DMS114 treated with DMSO at 0.1 percent for 48 hours (cell line): Measurements from ENCODE around the gene GCK.
"Not testable (repeated sequence)": the region's sequence is repeated elsewhere in the genome, so short reads cannot be mapped to it uniquely, and the experiment has no call there.

Source experiments
- DNase-seq: peaks from one replicate; lab custom pipeline; 2025; ENCODE audit not compliant: unreplicated experiment; lab: John Stamatoyannopoulos, UW

GCK gene

DNA sequence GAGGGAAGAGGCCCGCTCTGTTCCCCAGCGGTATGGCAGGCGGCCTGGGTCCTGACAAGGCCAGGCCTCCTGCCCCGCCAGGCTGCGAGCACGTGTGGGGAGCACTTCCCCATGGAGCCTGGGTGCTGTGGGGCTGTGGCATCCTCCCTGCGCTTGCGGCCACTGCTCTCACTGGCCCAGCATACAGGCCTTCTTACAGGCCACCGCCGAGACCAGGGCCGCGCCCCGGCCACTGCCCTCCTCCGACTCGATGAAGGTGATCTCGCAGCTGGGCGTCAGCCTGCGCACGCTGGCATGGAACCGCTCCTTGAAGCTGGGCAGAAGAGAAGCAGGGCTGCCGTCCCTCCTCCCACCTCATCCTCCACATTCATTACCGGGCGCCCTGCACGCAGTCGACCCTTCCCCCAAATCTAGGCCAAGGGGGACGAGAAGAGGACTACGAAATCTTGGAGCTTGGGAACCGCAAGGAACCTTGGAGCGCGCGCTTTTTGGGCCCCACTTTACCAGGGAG lies 44.2 kb downstream of the GCK start:
- DNase-seq, result no peak

DNA sequence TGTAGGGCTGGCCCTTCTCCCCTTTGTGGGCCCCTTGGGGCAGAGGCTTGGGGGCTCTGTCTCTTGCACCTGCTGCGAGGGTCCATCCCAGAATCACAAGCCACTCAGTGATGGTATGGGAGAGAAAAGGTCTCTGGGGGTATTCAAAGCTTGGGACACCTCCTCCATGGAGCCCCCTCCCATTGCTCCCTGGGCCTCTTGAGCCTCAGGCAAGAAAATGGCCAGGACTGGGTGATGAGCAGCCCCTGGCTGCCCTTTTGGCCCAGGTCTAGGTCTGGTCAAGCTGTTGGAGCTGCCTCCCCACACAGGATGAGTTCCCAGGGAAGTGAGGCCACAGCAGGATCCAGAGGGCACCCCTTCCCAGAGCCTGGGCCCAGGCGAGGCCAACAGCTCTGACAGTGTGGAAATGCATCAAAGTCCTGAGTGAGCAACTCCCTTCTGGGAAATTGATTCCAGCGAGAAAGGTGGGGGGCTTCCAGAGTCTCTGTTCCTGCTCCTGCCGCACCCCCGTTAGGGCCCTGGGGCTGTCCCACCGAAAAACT lies 44.7 kb downstream of the GCK start:
- DNase-seq, result no peak

DNA sequence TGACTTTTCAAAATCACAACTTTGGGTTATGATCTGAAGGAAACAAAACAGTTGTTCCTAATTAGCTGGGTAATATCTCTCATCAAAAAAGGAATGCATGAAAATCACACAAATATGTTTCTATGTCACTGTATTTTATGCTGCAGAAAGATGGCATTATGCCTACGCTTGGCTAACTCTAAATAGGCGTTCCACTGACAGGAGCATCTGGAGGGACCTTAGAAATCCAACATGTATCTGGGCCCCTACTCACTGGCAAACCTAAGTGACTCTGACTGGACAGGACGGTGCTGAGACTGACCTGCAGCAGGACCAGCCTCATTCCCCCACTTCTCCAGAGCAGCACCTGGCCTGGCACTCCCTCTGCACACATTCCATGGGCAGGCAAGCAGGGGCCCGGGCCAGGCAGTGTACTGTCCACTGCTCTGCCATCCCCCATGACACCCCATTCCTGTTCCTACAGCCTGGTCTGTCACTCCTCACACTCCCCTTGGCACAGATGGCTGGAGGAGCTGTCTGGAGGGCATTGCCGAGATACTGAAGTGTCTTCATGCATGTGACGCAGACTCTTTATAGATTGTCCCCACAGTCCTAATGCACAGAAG lies 45.5 kb downstream of the GCK start:
- no peak for DNase-seq

DNA sequence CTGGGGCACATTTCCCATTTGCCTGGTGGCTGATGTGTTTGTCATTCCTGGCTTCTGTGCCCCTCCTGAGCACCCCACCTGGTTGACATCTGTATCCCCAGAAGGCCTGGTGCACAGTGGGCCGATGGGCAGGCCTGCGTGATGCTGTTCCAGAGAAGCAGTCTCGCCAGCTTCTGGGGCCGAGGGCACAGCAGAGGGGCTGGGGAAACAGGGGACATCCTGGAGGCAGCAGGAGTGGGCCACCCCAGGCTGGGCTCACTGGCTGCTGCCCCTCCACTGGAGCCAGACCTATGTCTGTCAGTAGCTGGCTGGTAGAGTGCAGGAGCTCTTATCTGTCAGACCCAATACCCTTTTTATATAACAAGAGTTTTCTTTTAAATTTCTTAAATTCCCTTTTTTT lies 47.2 kb downstream of the GCK start:
- no peak for DNase-seq

DNA sequence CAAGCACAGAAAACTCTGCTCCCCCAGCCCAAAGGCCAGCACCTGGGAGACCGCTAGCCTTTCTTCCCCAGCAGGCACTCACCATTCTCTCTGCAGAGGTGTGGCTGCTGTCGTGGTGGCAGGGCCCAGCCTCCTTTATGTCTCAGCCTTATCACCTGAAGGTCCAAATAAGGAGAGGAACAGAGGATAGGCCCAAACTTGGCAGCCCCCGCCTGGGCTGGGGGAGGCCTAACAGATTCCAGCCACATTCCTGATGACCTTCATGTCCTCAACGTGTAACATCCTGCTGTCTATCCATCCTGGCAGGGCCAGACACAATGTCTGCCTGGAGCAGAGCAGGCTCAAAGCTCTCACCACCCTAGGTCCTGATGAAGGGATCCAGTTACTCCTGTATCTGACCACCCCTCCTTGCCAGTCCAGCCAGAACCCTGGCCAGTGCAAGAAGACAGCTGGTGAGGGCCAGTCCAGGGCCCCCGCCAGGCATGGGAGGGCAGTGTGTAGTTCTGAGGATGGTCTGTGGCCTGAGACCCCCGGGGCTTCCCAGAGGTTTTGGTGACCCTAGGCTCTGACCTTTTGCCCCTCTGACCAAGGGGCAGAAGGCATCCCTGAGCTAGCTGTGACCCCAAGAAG lies 47.9 kb downstream of the GCK start, which contains the start of gene MYL7:
Gene MYL7, minus strand, starts transcription at position 112 of the 630 bp plus-strand sequence. Its CDS starts 27 bp downstream, at position 85.
- DNase-seq, result no peak

DNA sequence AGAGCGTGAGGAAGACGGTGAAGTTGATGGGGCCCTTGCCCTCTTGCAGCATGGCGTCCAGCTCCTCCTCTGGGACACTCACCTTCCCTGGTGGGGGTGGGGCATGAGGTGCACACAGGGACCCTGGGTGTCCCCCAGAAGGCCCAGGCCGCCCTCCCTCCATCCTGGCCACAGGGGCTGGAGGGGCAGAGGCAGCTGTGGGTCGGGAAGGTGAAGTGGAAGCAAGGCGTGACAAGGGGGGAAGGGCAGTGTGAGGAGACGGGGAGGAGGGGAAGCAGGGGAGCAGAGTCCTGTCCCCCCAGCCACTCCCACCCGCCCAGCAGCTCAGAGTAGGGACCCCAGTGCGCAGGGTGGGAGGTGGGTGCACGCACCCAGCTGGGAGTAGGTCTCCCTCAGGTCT lies 48.9 kb downstream of the GCK start:
- no peak for DNase-seq

DNA sequence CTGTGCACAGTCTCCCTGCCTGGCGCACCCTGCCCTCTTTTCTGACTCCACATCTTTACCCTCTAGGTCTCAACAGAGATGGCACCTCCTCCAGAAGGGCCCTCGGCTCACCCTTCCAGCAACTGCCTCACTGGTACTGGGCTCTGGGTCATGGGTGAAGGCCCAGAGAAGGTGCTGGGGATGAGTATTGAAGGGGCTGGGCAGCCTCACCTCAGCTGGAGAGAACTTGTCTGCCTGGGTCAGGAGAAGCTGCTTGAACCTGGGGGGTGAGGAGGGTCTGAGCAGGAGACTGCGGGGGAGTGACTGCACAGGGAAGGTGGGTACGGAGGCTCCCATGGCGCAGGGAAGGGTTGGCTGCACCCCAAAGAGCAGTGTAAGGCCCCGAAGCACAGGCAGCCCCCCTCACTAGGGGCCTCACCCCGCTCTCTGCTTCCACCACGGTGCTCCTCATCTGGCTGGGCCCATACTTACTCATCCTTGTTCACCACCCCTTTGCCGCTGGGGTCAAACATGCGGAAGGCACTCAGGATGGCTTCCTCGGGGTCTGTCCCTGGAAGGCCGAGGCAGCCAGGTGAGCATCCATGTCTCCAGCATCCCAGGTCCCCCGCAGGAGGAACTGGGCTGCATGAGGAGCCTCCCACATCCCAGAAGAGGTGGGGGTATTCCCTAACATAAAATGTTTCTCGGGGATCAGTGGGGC lies 49.8 kb downstream of the GCK start:
- no peak for DNase-seq

DNA sequence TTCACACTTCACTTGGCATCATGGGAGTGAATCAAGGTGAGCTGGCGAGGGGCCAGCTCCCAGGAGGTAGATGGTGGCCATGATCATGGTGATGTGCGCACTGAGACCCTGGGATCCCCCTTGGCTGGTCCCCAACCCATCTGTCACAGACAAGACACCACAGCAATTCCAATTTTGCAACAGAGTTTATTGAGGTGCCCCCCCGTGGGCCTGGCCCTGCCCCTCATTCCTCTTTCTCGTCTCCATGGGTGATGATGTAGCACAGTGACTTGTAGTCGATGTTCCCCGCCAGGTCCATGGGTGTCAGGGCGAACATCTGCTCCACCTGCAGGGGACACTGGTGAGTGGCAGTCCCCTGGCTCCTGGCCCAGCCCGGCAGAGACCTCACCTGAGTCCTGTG lies 50.5 kb downstream of the GCK start:
- no peak for DNase-seq

DNA sequence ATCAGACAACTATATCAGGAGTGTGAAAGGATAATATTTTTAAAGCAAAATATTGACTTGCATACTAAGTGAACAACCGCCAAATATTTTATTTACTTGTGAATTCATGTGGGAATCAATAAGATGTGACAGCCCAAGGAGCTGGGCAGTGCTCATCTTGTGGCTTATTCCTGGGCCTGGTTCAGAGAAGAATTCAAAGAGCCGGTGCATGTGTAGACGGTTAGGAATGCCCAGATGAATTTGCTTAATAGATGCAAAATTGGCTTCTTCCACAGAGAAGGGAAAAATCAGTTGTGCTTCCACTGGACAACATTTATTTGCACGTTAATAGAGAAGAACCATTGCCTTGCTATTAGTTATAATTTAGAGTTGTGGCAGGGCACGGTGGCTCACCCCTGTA lies 52.5 kb downstream of the GCK start:
- no peak for DNase-seq

DNA sequence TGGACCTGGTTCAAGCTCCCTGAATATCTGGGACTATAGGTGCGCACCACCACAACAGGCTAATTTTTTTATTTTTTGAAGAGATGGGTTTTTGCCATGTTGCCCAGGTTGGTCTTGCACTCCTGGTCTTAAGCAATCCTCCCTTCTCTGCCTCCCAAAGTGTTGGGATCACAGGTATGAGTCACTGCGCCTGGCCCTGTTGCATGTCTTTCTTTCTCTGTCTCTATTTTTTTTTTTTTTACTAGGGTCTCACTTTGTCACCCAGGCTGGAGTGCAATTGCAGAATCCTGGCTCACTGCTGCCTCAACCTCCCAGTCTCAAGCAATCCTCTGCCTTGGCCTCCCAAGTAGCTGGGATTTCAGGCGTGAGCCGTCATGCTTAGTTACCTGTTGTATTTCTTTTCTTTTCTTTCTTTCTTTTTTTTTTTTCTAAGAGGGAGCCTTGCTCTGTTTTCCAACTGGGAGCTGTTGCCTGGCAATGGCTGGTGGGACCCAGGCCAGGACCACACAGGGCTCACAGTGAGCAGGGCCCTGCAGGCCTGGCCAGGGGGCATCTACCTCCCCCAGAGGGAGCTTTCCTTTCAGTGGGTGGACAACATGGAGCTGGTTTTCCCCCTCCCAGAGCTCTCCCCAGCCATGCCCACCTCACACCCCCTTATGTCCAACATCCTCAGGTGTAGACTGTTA lies 54.2 kb downstream of the GCK start:
- no peak for DNase-seq

DNA sequence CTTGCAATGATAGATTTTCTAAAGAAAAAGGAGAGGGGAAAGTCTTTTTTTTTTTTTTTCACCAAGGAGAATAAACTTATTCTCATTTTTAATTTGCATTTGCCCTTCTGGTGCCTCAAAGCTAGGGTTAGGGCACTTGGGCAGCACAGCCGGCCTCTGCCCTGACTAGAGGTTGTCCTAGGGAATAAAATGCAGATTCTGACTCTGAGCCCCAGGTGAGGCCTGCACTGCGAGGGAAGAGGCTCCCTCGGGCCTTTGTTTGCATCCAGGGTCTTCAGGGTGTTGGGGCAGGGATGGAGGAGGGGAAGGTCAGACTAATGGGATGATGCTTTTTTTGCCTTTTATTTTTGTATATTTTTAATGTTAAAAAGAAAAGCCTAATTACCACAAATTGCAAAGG lies 55.9 kb downstream of the GCK start:
- no peak for DNase-seq

DNA sequence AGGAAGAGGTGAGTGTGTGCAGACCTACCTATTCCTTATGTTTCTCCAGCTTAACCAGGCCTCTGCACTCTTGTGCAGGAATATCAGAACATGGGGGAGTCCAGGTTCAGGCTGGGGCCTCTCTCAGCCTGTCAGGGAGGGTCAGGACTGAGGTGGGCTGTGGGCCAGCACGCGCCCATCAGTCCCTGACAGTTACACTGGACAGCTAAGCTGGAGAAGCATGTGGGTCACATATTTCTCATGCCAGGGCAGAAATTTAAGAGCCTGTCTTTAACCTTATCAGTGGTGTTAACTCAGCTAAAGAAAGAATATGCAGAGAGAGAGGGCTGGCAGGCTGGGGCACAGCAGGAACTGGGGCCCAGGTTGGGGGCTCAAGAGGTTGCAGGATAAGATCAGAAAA lies 57.2 kb downstream of the GCK start:
- no peak for DNase-seq

DNA sequence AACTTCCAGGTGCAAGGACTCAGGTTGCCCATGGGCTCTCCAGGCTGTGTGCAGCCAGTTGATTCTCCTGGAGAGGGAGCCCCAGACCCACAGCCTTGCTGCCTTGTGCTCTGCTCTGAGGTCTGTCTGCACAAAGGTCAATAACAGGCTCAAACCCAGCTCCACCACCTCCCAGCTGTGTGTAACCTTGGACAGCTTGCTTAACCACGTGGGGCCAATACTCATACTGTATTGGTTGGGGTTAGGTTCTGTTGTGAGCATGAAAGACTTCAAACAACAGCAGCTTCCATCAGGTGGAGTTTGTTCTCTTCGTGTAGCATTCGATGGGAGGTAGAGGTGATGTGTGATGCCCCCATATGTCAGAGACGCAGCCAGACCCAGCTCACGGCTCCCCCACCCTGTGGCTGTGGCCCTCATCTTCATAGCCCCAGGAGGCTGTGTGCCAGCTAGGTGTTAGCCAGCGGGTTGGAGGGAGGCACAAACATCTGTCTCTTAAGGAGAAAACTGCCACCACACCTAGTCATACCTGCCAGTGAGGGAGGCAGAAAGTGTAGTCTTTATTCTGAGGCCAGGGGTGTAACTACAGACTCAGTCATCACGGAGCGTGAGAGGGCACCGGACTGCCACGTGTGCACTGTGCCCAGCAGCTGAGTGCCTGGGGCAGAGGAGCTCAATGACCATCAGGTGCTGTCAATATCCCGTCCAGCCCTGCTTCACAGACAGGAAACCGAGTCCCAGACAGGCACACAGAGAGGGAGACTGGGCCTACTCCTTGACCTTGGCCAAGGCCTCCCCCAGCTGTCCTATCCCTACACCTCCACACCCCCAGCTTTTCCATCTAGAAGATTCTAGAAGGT lies 57.8 kb downstream of the GCK start:
- DNase-seq, result no peak

DNA sequence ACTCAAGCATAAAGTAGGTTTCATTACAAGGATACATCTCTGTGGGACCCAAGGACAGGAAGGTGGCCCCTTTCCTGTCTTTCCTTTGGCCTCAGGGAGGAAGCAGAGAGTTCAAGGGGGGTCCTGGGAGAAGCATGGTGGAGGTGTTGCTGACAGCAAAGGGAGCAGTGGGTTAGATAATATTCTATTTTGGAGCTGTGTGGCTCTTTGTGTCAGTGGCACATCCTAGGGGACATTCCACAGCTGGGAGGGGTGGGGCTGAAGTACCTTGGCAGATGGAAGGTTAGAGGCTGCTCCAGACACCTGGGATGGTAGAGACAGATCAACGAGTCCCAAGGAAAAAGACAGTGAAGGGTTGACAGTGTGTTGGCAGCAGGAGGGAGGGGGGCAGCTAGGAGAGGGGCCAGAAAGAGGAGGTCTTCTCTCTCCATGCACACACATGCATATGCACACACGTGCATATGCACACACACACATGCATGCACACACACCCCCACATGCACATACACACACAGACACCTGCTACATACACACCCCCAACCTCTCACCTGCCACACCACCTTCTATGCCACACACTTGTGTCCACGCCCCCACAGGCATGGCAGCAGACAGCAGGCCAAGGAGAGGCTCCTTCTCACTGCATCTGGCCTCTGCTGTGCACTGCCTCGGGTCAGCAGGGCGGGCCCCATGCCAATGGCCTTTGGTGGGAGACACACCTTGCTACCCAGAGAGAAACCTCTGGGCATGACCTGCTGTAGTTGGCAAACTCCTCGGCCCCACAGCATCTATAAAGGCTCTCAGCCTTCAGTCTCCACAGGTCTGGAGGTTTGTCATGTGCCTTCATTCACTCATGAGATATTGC lies 60.3 kb downstream of the GCK start:
- no peak for DNase-seq

DNA sequence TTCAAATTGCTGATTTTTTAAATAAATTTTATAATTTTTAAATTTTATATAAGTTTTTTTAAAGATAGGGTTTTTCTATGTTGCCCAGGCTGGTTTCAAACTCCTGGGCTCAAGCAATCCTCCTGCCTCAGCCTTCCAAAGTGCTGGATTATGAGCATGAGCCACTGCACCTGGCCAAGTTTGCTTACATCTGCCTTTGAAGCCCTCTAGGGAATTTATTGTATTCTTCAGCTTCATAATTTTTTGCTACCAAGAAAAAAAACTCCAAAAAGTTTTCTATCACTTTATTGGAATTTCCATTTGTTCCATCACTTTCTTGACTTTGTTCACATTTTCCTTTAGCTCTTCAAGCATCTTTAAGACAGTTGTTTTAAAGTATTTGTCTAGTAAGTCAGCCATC lies 62.1 kb downstream of the GCK start:
- no peak for DNase-seq

DNA sequence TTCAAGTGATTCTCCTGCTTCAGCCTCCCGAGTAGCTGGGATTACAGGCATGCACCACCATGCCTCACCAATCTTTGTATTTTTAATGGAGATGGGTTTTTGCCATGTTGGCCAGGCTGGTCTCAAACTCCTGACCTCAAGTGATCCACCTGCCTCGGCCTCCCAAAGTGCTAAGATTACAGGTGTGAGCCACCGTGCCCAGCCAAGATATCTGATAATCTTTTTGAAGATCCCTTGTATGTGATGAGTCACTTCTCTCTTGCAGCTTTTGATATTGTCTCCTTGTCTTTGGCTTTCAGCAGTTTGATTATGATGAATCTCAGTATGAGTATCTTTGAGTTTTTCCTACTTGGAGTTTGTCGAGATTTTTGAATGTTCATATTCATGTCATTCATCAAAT lies 62.7 kb downstream of the GCK start:
- not testable (repeated sequence) for DNase-seq

DNA sequence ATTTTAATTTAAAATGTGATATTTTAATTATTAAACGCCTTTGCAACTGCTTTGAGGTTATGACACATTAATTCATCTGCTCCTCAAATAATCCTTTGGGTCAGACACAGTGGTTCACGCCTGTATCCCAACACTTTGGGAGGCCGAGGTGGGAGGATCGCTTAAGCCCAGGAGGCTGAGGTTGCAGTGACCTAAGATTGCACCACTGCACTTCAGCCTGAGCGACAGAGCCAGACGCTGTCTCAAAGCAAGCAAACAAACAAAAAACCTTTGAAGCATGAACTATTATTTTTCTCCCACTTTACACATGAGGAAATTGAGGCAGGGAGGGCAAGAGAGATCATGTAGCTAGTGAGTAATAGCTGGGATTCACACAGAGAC lies 64.4 kb downstream of the GCK start:
- no peak for DNase-seq

DNA sequence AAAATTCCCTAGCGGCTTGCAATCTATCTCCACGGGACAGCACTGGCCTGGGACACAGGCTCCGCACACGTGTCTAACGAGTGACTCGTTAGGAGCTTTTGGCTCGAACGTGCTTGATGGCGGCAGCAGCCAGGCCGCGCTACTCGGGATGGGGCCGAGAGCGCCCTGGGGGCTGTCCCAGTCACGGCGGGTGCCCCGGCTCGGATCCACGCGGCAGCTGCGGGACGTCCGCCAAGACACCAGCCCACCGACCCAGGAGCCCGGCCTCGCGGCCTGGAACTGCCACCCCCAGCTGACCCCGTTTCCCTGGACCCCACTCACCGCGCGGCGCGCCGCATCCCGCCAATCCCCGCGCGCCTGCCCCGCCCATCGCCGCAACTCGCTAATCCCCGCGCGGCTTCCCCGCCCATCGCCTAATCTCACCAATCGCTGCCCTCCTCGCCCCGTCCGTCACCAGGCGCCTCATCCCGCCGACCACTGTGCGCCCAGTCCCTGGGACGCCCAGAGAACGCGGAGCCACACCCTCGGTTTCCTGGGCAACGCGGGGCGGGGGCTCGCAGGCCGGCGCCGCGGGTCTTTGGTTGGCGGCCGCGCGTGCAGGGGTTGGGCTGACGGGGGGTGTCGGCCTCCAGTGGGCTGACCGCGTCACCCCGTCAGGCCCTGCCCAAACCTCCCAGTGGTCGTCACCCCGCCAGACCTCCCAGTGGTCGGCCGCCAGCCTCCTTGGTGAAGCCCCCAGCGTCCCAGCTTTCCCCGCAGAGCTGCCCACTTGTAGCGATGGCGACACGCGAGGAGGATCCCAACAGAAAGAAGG lies 65.8 kb downstream of the GCK start, which contains the start of gene POLD2:
Gene POLD2, minus strand, starts transcription at position 359 of the 814 bp plus-strand sequence. CDS start 1,495 bp downstream, outside the sequence.
- DNase-seq, result peak; percentile 98

DNA sequence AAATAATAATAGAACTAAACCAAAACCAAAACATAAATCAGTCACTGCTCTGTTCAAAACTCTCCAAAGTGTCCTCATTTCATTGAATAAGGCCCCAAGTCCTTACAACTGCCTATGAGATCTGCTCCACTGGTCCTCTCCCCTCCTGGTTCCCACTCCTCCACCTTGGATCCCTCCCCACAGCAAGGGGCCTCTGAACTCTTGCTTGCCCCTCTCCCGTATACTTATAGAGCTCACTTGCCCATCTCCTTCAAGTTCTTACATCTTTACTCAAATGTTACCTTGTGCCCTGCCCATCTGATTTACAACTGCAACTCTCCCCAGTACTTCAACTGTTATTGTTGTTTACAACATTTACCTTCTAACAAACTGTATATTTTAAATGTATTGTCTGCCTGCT lies 66.7 kb downstream of the GCK start:
- DNase-seq, result no peak
